ENCODE measurements around the gene ZCCHC14.

ZCCHC14 gene

GRCh38 chr16:87453326-87453725 lies 39.5 kb downstream of the ZCCHC14 start:
- DNase-seq = no peak

DNA sequence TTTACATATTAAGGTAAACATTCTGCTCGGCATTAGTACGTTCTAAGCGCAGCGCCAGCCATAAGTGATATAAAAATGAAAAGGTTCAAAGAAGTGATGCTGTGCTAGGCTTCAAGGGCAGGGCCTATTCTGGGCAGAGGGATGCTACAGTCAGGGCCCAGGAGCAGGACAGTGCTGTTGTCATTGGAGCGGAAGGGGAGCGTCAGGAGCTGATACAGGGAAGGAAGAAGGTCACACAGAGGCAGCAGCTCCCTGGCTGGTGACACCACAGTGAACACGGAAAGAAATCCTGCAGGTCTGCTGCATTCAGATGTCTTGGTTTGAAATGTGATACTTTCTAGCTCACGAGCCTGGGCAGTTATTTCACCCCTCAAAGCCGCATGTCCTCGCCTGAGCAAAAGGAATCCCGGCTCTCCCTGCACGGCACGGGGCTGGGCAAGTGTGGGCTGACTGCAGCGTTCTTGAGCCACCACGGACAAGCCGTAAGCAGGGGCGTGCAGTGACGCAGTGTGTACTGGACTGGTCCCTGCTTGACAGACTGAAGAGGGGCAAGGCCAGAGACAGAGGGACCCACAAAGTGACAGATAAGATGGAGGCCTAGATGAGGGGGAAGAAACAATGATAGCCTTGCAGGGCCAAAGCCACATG lies 41.1 kb downstream of the ZCCHC14 start:
- no peak for DNase-seq

GRCh38 chr16:87448866-87449265 lies 44.0 kb downstream of the ZCCHC14 start:
- DNase-seq = no peak

- no peak for DNase-seq
Measured at GRCh38 chr16:87447323-87447722, 45.5 kb downstream of the ZCCHC14 start.

- DNase-seq = no peak
Measured at GRCh38 chr16:87446479-87446878, 46.3 kb downstream of the ZCCHC14 start.

GRCh38 chr16:87445486-87445885 lies 47.3 kb downstream of the ZCCHC14 start:
- DNase-seq = no peak

DNA sequence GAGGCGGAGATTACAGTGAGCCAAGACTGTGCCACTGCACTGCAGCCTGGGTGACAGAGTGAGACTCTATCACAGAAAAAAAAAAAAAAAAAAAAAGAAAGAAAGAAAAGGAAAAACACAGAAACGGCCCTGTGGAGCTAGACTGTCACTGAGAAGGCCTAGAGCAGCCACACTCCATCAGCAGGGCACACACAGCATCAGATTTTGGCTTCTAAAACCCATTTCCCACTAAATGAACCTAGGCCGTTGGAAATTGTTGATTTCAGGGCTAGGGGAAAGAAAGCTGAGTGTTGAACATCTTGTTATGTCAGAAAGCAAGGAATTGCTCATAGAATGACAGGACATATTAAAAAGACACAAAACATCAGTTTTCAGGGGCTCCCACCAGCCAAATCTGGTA lies 48.9 kb downstream of the ZCCHC14 start:
- no peak for DNase-seq

GRCh38 chr16:87443016-87443415 lies 49.8 kb downstream of the ZCCHC14 start:
- DNase-seq = no peak

DNA sequence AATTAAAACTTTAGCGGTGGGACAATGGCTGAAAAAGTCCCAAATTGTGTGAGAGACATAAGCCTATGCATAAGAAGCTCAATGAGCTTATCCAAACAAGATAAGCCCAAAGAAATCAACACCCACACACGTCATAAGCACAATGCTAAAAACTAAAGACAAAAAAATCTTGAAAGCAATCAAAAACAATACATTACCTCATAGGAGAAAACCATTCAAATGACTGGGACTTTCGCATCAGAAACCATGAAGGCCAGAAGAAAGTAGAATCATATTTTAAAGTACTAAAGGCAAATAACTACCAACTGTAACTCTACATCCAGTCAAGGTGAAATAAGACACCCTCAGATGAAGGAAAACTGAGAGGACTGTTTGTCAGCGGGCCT lies 50.2 kb downstream of the ZCCHC14 start:
- no peak for DNase-seq

DNA sequence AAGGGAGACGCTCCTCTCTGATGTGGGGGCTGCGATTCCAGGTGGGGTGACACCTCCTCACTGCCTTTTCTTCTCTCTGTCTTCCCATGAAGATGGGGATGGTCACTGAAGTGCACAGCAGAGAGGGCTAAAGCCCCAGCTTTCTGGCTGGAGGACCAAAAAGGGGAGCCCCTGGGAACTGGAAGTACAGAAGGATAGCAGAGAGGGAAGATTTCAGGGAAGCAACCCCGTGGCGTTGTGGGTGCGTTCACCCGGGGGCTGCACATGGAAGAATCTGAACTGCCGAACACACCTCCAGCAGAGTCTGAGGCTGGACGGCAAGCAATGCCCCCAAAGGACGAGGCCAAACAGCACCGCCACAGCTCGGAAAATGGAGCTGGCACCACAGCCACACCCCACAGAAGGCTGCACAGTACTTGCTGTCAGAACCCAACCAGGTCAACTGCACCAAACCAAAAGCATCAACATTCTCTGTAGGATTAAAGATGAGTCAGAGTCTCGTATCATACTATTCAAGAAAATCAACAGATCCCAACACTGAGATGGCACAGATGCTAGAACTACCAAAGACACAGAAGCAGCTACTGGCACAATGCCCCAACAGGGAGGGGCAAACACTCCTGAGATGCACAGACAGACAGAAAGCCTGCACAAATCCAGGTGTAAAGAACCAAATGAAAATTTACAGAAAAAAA lies 50.8 kb downstream of the ZCCHC14 start:
- no peak for DNase-seq

DNA sequence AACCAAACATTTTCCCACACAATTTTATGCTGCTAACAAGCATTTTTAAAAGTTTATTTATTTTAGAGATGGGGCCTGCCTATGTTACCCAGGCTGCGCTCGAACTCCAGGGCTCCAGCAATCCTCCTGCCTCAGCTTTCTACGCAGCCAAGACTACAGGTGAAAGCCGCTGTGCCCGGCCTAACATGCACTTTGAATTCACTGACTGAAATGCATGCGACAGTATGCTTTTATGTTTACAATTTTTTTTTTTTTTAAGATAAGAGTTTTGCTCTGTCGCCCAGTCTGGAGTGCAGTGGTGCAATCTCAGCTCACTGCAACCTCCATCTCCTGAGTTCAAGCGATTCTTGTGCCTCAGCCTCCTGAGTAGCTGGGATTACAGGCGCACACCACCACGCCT lies 52.9 kb downstream of the ZCCHC14 start:
- no peak for DNase-seq

GRCh38 chr16:87438611-87438985 lies 54.2 kb downstream of the ZCCHC14 start:
- DNase-seq = no peak

DNA sequence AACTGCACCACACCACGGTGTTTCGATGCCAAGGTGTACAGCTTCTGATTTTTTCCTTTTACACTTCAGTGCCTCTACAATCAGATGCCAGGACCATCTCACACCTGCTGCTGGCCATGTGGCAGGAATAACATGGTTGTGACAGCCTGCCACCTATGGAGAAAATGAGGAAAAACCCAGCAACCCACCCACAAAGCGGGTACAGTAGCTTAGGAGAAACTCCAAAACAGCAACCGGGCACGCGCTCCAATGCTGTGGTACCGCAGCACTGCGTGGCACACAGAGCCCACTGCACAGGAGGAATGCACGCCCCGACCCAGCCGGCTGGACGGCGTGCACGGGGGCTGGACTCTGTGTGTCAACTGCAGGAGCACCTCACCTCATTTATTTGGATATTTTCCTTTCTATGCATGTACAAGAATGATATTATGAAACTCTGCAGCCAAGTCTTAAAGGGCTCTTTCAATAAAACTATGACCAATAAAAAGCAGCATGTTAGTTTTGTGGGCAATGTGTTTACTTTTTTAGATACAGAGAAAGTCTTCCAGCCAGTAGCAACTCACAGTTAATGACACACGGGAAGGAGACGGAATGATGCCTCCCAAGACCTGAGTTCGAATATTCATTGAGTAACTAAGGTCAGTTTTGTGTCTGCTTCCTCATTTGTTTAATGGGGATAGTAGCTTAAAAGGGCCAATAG lies 54.8 kb downstream of the ZCCHC14 start:
- no peak for DNase-seq

DNA sequence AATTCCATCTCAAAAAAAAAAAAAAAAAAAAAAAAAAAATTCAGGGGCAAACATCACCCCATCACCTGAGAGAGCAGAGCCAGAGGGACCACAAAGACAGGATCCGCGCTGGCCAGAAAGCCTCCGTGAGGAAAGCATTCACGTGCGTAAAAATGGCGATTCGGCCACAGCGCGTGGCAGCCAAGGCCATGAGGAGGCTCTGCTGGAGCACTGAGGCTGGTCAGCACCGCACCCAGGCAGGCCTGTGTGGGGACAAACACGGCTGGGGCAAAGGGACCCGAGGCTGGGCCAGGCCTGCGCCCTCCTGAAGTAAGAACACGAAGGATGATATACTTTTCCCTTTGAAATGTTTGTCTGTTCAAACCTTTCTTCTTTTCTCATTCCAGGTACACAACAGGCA lies 55.5 kb downstream of the ZCCHC14 start:
- no peak for DNase-seq

DNA sequence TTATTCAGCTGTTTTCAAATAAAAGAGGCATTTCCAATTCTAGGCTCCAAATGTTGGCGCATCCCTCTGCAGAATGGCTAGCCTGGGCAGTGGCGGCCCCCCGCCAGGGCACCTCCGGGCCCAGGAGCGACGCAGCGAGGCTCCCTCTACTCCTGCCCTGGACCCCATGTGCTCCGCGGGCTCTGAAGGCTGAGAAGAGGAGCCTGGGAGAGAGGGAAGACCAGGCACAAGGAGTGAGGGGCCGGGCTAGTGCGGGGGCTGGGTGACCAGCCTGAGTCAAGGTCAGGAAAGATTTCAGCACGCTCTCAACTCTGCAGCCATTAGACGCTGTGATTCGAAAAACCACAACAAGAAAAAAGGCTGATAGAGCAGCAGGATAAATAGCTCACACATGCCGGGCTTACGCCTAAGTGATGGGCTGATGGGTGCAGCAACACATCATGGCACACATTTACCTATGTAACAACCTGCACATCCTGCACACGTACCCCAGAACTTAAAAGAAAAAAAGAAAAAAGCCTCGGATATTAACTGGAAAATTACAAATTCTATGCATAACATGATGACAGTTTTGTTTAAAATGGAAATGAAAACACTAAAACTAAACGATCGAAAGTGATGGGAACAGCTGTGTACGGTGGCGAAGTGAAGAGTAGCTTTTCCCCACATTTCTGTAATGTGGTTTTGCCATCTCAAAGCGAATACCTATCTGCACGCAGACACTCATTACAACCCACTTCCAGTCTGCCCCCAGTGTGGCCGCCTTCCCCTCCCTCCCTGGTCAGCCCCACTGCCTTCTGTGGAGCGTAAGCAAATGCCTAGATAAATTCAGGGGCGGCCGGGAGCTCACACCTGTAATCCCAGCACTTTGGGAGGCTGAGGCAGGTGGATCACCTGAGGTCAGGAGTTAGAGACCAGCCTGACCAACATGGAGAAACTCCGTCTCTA lies 56.3 kb downstream of the ZCCHC14 start:
- DNase-seq = no peak

DNA sequence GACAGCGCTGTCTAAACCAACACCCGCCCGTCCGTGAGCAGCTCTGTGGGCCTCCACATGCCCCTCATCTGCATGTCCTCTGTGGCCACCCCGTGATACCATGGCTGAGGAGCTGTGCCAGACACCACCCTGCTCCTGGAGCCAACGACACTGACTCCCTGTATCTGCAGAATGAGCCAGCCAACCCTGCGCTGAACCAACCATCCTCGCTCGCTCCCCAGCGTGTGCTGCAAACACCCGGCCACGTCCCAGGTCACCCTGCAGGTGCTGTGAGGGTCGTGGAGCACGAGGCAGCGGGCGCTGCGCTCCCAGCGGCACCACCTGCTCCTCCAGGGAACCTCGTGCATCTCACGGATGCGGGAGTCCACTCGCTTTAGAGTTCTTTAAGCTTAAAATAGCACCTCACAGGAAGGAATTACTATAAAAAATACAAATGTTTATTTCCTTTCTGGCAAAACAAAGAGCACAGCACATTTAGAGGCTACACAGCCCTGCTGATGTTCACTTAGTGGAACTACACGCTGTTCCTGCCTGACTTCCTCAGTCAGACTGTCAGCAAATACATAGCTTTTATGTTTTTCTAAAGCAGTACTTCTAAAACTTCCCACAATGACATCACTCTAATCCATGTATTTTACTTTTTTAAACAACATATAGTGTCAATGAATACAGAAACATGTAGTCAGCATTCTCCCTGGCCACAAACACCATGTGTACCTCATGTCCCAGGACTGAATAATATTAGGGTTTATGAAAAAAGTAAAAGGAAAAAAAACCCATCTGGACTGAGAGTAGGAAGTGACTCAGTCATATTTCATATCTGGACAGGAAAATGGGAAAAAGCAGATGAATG lies 57.2 kb downstream of the ZCCHC14 start:
- DNase-seq = peak in 1 of 2 donors; percentile 15

- DNase-seq = no peak
Measured at GRCh38 chr16:87434146-87434667, 58.6 kb downstream of the ZCCHC14 start.

- no peak for DNase-seq
Measured at GRCh38 chr16:87432330-87432915, 60.4 kb downstream of the ZCCHC14 start.

DNA sequence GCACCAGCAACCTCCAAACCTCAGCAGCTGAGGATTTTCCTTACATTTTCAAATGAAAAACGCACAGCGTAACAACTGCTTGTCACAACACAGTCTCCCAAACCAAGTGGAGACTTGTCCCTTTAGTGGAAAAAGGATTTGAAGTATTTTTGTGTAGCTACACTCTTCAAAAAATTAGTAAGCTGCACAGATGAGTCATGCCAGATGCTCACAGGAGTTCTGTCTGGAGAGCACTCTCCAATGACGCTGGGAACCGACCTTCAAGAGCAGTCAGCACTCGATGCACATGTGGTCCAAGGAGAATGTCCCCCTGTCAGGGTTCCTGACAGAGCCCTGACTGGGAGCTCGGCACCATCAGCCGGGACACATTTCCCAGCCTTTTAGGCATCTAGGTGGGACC lies 60.9 kb downstream of the ZCCHC14 start:
- no peak for DNase-seq

- no peak for DNase-seq
Measured at GRCh38 chr16:87426423-87427215, 66.2 kb downstream of the ZCCHC14 start.

- no peak for DNase-seq
Measured at GRCh38 chr16:87425941-87426340, 66.9 kb downstream of the ZCCHC14 start.
